MCF 10A (cell line): Measurements from ENCODE around the gene BSDC1. TPM values are rescaled to one million over a fixed set of nuclear protein-coding genes. Genes with fewer than 3 reads are reported as not detected.

ENCODE experiments used
- BruUV-seq: library from RNA; stranded (reverse); fragments of 400-500 nt; replicated peaks from 2 replicates; lab custom pipeline; 2021; lab: Mats Ljungman, UMichigan
- CTCF ChIA-PET: fragments of 300-600 bp; sonication (Branson Sonifier 250); formaldehyde crosslinking; extraction: SDS; loops from one replicate; lab custom pipeline; 2021; ENCODE audit warnings: antibody characterized with exemption, inconsistent platforms; lab: Yijun Ruan, JAX
- POLR2A ChIA-PET: fragments of 300-600, 350-650 bp; sonication (Branson Sonifier 250); formaldehyde crosslinking; extraction: SDS; loops from one replicate; lab custom pipeline; 2020; ENCODE audit warnings: antibody characterized with exemption, inconsistent platforms; lab: Yijun Ruan, JAX
- DNase-seq: peaks from one replicate; pipeline ENCODE4 v3.0.0-alpha.2; 2018; ENCODE audit not compliant: unreplicated experiment
- H3K27ac Mint-ChIP-seq: one replicate; pipeline ENCODE4 v1.8.0; 2022; ENCODE audit warnings: mild to moderate bottlenecking, low read depth, mixed read lengths; ENCODE audit not compliant: unreplicated experiment
- H3K27me3 Mint-ChIP-seq: one replicate; pipeline ENCODE4 v1.8.0; 2022; ENCODE audit warnings: mixed read lengths; ENCODE audit not compliant: insufficient read depth, unreplicated experiment
- H3K36me3 Mint-ChIP-seq: one replicate; pipeline ENCODE4 v1.8.0; 2022; ENCODE audit warnings: mild to moderate bottlenecking, moderate library complexity, mixed read lengths; ENCODE audit not compliant: insufficient read depth, unreplicated experiment
- H3K4me1 Mint-ChIP-seq: one replicate; pipeline ENCODE4 v1.8.0; 2022; ENCODE audit warnings: mixed read lengths; ENCODE audit not compliant: insufficient read depth, unreplicated experiment
- H3K4me3 Mint-ChIP-seq: one replicate; pipeline ENCODE4 v1.8.0; 2022; ENCODE audit warnings: mild to moderate bottlenecking, moderate library complexity, mixed read lengths; ENCODE audit not compliant: unreplicated experiment
- H3K9me3 Mint-ChIP-seq: one replicate; pipeline ENCODE4 v1.8.0; 2022; ENCODE audit warnings: mixed read lengths; ENCODE audit not compliant: unreplicated experiment
- intact Hi-C: fragments of 100-400 bp; cut with micrococcal nuclease; formaldehyde crosslinking; loops from 2 replicates; pipeline ENCODE4 v1.14.1; 2022
- total RNA-seq: library from RNA; stranded (reverse); gene quantifications from 2 replicates; pipeline ENCODE4 v1.2.3, GENCODE V29; 2022
- TF ChIP-seq, protein P1 (sequence below): fragments of 200-600 bp; IDR thresholded peaks from one replicate; pipeline ENCODE4 v1.8.0; 2022; ENCODE audit warnings: antibody characterized with exemption, mild to moderate bottlenecking; ENCODE audit not compliant: unreplicated experiment

The BSDC1 gene
- total RNA-seq, 1 experiment from 2014 or later, result 52.6 TPM

DNA sequence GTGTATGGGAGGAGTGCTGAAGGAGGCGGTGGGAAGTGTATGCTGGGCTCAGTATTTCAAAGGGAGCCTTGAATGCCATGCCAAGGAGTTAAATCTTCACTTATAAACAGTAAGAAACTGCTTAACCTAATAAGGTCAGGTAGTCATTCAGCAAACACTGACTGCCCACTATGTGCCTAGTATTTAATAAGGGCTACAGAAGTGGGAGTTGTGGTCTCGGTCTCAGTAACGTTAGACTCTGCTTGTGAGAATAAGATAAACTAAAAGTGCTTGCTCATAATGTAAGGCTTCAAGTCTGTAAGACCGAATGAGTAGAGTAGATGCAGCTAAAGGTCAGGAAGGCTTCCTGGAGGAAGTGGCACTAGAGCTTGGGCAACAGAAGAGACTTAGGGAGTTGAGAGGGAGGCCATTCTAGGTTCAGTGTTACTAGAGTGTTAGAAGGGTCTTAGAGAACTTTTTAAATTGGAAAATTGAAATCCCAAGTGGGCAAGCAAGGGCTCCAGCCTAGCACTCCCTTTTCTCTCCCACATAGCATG, 64.2 kb downstream of the BSDC1 start:
- H3K27me3 Mint-ChIP-seq, result no peaks in the 10 kb centered on the region
- intact Hi-C loops, result no loop called here
- no TSS peak for BruUV-seq
- CTCF ChIA-PET, result no interaction called here
- peaks cover 42% of the 10 kb centered on the region for H3K36me3 Mint-ChIP-seq
- POLR2A ChIA-PET, result no interaction called here
- H3K27ac Mint-ChIP-seq, result no peak overlapping the region
- no peak overlapping the region for H3K4me3 Mint-ChIP-seq
- no peaks in the 10 kb centered on the region for H3K9me3 Mint-ChIP-seq
- DNase-seq, result no peak
- H3K4me1 Mint-ChIP-seq, result no peaks in the 10 kb centered on the region
- TF ChIP-seq, protein P1, sequence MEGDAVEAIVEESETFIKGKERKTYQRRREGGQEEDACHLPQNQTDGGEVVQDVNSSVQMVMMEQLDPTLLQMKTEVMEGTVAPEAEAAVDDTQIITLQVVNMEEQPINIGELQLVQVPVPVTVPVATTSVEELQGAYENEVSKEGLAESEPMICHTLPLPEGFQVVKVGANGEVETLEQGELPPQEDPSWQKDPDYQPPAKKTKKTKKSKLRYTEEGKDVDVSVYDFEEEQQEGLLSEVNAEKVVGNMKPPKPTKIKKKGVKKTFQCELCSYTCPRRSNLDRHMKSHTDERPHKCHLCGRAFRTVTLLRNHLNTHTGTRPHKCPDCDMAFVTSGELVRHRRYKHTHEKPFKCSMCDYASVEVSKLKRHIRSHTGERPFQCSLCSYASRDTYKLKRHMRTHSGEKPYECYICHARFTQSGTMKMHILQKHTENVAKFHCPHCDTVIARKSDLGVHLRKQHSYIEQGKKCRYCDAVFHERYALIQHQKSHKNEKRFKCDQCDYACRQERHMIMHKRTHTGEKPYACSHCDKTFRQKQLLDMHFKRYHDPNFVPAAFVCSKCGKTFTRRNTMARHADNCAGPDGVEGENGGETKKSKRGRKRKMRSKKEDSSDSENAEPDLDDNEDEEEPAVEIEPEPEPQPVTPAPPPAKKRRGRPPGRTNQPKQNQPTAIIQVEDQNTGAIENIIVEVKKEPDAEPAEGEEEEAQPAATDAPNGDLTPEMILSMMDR, result no peak

- no peak for DNase-seq
- no peak overlapping the region for H3K4me3 Mint-ChIP-seq
- no TSS peak for BruUV-seq
- peaks cover 51% of the 10 kb centered on the region for H3K36me3 Mint-ChIP-seq
- H3K27ac Mint-ChIP-seq, result no peak overlapping the region
- TF ChIP-seq, protein P1, result no peak
- POLR2A ChIA-PET, result no interaction called here
- H3K9me3 Mint-ChIP-seq, result no peaks in the 10 kb centered on the region
- CTCF ChIA-PET, result no interaction called here
- H3K4me1 Mint-ChIP-seq, result no peaks in the 10 kb centered on the region
- H3K27me3 Mint-ChIP-seq, result no peaks in the 10 kb centered on the region
- intact Hi-C loops, result no loop called here
These were observed 67.0 kb downstream of the BSDC1 start for GRCh38 chr1:32327204-32327603.

GRCh38 chr1:32321712-32322291, 72.4 kb downstream of the BSDC1 start:
- no peak for DNase-seq
- H3K9me3 Mint-ChIP-seq, result no peaks in the 10 kb centered on the region
- no peak overlapping the region for H3K27ac Mint-ChIP-seq
- intact Hi-C loops, result no loop called here
- no peaks in the 10 kb centered on the region for H3K27me3 Mint-ChIP-seq
- TF ChIP-seq, protein P1, result no peak
- no peaks in the 10 kb centered on the region for H3K4me1 Mint-ChIP-seq
- H3K36me3 Mint-ChIP-seq, result peaks cover 39% of the 10 kb centered on the region
- no TSS peak for BruUV-seq
- H3K4me3 Mint-ChIP-seq, result no peak overlapping the region
- CTCF ChIA-PET, result interaction anchor here (0.6 to 0.8 kb wide), 4 partner anchors 26 to 128 kb away, joined by 3 to 4 read pairs (median 3); no protein-coding TSS in a partner anchor
- POLR2A ChIA-PET, result interaction anchor here (0.8 kb wide), 1 partner anchor 10 kb away, joined by 3 read pairs; no protein-coding TSS in a partner anchor

- TF ChIP-seq, protein P1, result no peak
- no peak overlapping the region for H3K27ac Mint-ChIP-seq
- peaks cover 46% of the 10 kb centered on the region for H3K36me3 Mint-ChIP-seq
- H3K27me3 Mint-ChIP-seq, result no peaks in the 10 kb centered on the region
- ChIA-PET POLR2A (no interaction called here), CTCF (interaction anchor here (0.7 to 4.8 kb wide), 5 partner anchors 30 to 103 kb away, joined by 3 to 24 read pairs (median 4); no protein-coding TSS in a partner anchor)
- intact Hi-C loops, result no loop called here
- peaks cover 6% of the 10 kb centered on the region for H3K4me1 Mint-ChIP-seq
- H3K9me3 Mint-ChIP-seq, result no peaks in the 10 kb centered on the region
- no TSS peak for BruUV-seq
- DNase-seq, result no peak
- no peak overlapping the region for H3K4me3 Mint-ChIP-seq
These were observed 75.9 kb downstream of the BSDC1 start for GRCh38 chr1:32318127-32318869.
